Trophoblast cell (in vitro differentiated cells and primary cell): Measurements from ENCODE around the gene IL20.

Experiments used
- DNase-seq, 2 donors: peaks; one replicate each; pipeline ENCODE4 v3.0.0-alpha.2; 2016
- H2AFZ ChIP-seq: 2 replicates; pipeline ENCODE4 v1.6.1; 2013; ENCODE audit warnings: low read length, moderate library complexity, mild to moderate bottlenecking; ENCODE audit not compliant: insufficient read depth, poor library complexity
- H2AK5ac ChIP-seq: 2 replicates; pipeline ENCODE4 v1.6.1; 2013; ENCODE audit warnings: mild to moderate bottlenecking, low read length
- H2BK120ac ChIP-seq: 2 replicates; pipeline ENCODE4 v1.6.1; 2013; ENCODE audit warnings: low read length, mild to moderate bottlenecking, moderate library complexity; ENCODE audit not compliant: insufficient read depth, poor library complexity
- H2BK12ac ChIP-seq: 2 replicates; pipeline ENCODE4 v1.6.1; 2013; ENCODE audit warnings: mild to moderate bottlenecking, low read length, moderate library complexity
- H2BK5ac ChIP-seq: 2 replicates; pipeline ENCODE4 v1.6.1; 2013; ENCODE audit warnings: low read length, low read depth, moderate library complexity, mild to moderate bottlenecking; ENCODE audit not compliant: poor library complexity
- H3K14ac ChIP-seq: 2 replicates; pipeline ENCODE4 v1.6.1; 2013; ENCODE audit warnings: mild to moderate bottlenecking, low read length
- H3K18ac ChIP-seq: 2 replicates; pipeline ENCODE4 v1.6.1; 2013; ENCODE audit warnings: mild to moderate bottlenecking, low read length
- H3K23ac ChIP-seq: 2 replicates; pipeline ENCODE4 v1.6.1; 2013; ENCODE audit warnings: low read length
- H3K27ac ChIP-seq: 2 replicates; pipeline ENCODE4 v1.5.1; 2013; ENCODE audit warnings: low read depth, mild to moderate bottlenecking, inconsistent platforms, low read length, moderate library complexity
- H3K27me3 ChIP-seq: 2 replicates; pipeline ENCODE4 v1.6.1; 2013; ENCODE audit warnings: inconsistent platforms, mild to moderate bottlenecking, low read length, moderate library complexity; ENCODE audit not compliant: insufficient read depth
- H3K36me3 ChIP-seq, 2 experiments: 1 replicate in 1 of 2; 2 replicates in 1 of 2; pipeline ENCODE4 v1.6.1; 2013; ENCODE audit warnings: low read length in 2 of 2, mild to moderate bottlenecking in 2 of 2, moderate library complexity in 1 of 2; ENCODE audit not compliant: insufficient read depth in 2 of 2, control insufficient read depth in 1 of 2
- H3K4ac ChIP-seq: 2 replicates; pipeline ENCODE4 v1.6.1; 2013; ENCODE audit warnings: low read depth, mild to moderate bottlenecking, low read length, moderate library complexity
- H3K4me1 ChIP-seq, 2 experiments: 1 replicate in 1 of 2; 2 replicates in 1 of 2; pipeline ENCODE4 v1.6.1; 2013; ENCODE audit warnings: low read length in 2 of 2, mild to moderate bottlenecking in 2 of 2, moderate library complexity in 1 of 2; ENCODE audit not compliant: insufficient read depth in 2 of 2, control insufficient read depth in 1 of 2
- H3K4me2 ChIP-seq: 2 replicates; pipeline ENCODE4 v1.6.1; 2013; ENCODE audit warnings: inconsistent platforms, mild to moderate bottlenecking, low read length, moderate library complexity
- H3K4me3 ChIP-seq: 2 replicates; pipeline ENCODE4 v1.5.1; 2013; ENCODE audit warnings: mild to moderate bottlenecking, low read depth, low read length, inconsistent platforms
- H3K79me1 ChIP-seq: one replicate; pipeline ENCODE4 v1.6.1; 2013; ENCODE audit warnings: low read length
- H3K79me2 ChIP-seq: 2 replicates; pipeline ENCODE4 v1.6.1; 2013; ENCODE audit warnings: low read length, mild to moderate bottlenecking; ENCODE audit not compliant: control insufficient read depth, insufficient read depth, poor library complexity
- H3K9ac ChIP-seq: 2 replicates; pipeline ENCODE4 v1.6.1; 2013; ENCODE audit warnings: mild to moderate bottlenecking, low read length
- H3K9me3 ChIP-seq: 2 replicates; pipeline ENCODE4 v1.6.1; 2013; ENCODE audit warnings: low read depth, mild to moderate bottlenecking, control low read depth, inconsistent platforms, low read length; ENCODE audit not compliant: insufficient read depth
- H4K12ac ChIP-seq: 2 replicates; pipeline ENCODE4 v1.6.1; 2013; ENCODE audit warnings: low read depth, mild to moderate bottlenecking, low read length, moderate library complexity
- H4K8ac ChIP-seq: 2 replicates; pipeline ENCODE4 v1.6.1; 2013; ENCODE audit warnings: low read depth, mild to moderate bottlenecking, low read length, moderate library complexity
- H4K91ac ChIP-seq: one replicate; pipeline ENCODE4 v1.6.1; 2013; ENCODE audit warnings: low read depth, mild to moderate bottlenecking, low read length, moderate library complexity
- WGBS: extraction: QIAGEN DNeasy Blood & Tissue Kit; methylation state at CpG from one replicate; pipeline ENCODE4 v1.1.7; 2013; ENCODE audit warnings: missing lambda C conversion rate; ENCODE audit not compliant: insufficient read length, insufficient coverage; ENCODE audit errors: extremely low coverage; 5-methylcytosine and 5-hydroxymethylcytosine counted together

IL20 gene

DNA sequence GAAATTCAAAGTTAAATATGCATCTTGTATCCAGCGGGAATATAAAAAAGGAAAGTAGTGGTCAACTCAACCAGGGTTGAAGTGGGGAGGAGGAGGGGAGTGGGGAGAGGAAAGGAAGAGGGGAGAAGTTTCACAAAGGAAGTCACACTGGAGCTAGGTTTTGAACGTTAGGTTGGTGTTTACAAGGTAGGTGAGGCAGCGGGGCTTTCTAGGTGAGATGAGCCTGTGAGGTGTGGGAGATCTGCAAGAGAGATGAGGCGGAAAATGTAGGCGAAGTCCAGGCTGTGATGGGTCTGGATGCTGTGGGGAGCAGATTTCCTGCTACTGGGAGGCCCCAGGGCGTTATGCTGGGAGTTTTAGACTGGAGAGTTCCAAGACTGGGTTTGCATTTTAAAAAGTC lies 36.1 kb upstream of the IL20 start:
- Histone ChIP-seq H2AK5ac (no peak overlapping the region), H2BK5ac (no peak overlapping the region), H3K18ac (no peak overlapping the region), H3K9me3 (no peaks in the 10 kb centered on the region), H4K12ac (no peak overlapping the region), H3K23ac (no peak overlapping the region), H3K4me3 (no peak overlapping the region), H3K79me2 (no peaks in the 10 kb centered on the region), H4K91ac (no peak overlapping the region), H2BK12ac (no peak overlapping the region), H3K14ac (no peak overlapping the region), H3K79me1 (no peaks in the 10 kb centered on the region), H3K4me2 (no peak overlapping the region), H3K27me3 (no peaks in the 10 kb centered on the region), H4K8ac (no peak overlapping the region), H3K9ac (no peak overlapping the region), H3K4ac (no peak overlapping the region), H2AFZ (no peak overlapping the region), H3K27ac (no peak overlapping the region), H2BK120ac (no peak overlapping the region), H3K36me3 (no peaks in the 10 kb centered on the region), H3K4me1 (no peaks in the 10 kb centered on the region)
- no peak for DNase-seq
- WGBS = no CpG with 5 or more reads among the region's 6 CpGs

DNA sequence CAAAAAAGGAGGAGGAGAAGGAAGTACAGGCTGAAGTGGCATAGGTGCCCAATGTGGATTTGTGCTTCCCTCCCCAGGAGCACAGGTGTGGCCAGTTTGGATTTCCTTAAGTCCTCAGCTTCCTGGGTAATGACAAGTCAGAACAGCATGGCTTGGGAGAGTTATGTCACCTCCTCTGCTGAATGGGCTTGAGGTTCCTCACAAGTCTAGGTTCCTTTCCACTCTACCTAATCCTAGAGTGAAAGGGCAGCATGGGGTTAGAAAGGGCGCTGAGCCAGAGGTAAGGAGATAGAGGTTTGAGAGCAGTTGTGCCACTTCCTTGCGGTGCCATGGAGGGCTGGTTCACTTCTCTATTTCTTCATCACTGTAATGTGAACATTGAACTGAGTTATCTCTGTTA lies 35.5 kb upstream of the IL20 start:
- WGBS = no CpG with 5 or more reads among the region's 2 CpGs
- Histone ChIP-seq H4K8ac (no peak overlapping the region), H3K18ac (no peak overlapping the region)

DNA sequence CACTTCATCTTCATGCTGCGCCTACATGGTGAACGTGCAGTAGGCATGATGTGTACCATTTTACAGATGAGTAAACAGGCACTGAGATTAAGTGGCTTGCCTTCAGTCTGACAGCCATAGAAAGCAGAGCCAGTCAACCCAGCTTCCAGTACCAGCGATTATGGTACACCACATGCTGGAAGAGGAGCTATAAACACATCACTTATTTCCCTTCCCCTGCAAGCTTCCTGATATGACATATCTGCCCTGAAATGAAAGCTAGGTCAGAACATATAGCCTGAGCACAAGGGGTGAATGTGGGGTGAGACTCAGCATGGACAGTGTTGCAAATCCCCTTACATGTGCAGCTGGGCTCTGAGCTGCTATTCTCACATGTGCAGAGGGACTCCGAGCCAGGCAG lies 33.8 kb upstream of the IL20 start:
- H3K4me3 ChIP-seq = no peak overlapping the region
- H3K36me3 ChIP-seq = no peaks in the 10 kb centered on the region
- no peak overlapping the region for H4K91ac ChIP-seq
- H3K27ac ChIP-seq = no peak overlapping the region
- H3K4me1 ChIP-seq = no peaks in the 10 kb centered on the region
- no peaks in the 10 kb centered on the region for H3K79me1 ChIP-seq
- no peak overlapping the region for H2BK12ac ChIP-seq
- no peak overlapping the region for H4K12ac ChIP-seq
- no peak overlapping the region for H2AK5ac ChIP-seq
- H2BK120ac ChIP-seq = no peak overlapping the region
- WGBS = no CpG with 5 or more reads among the region's 4 CpGs
- no peak overlapping the region for H2AFZ ChIP-seq
- no peak overlapping the region for H3K9ac ChIP-seq
- no peak overlapping the region for H3K14ac ChIP-seq
- H3K4me2 ChIP-seq = no peak overlapping the region
- DNase-seq = no peak
- H2BK5ac ChIP-seq = no peak overlapping the region
- H3K9me3 ChIP-seq = no peaks in the 10 kb centered on the region
- H4K8ac ChIP-seq = no peak overlapping the region
- no peak overlapping the region for H3K23ac ChIP-seq
- no peaks in the 10 kb centered on the region for H3K27me3 ChIP-seq
- H3K18ac ChIP-seq = no peak overlapping the region
- H3K4ac ChIP-seq = no peak overlapping the region
- H3K79me2 ChIP-seq = no peaks in the 10 kb centered on the region

More for the DNA sequence above, 35.5 kb upstream of the IL20 start:
- H3K4me3 ChIP-seq = no peak overlapping the region
- H3K27me3 ChIP-seq = no peaks in the 10 kb centered on the region
- H3K14ac ChIP-seq = no peak overlapping the region
- no peak overlapping the region for H2BK120ac ChIP-seq
- H4K12ac ChIP-seq = no peak overlapping the region
- no peaks in the 10 kb centered on the region for H3K79me1 ChIP-seq
- no peak overlapping the region for H3K23ac ChIP-seq
- no peaks in the 10 kb centered on the region for H3K79me2 ChIP-seq
- H3K4ac ChIP-seq = no peak overlapping the region
- H2BK12ac ChIP-seq = no peak overlapping the region
- no peak overlapping the region for H2AK5ac ChIP-seq
- no peaks in the 10 kb centered on the region for H3K9me3 ChIP-seq
- H2AFZ ChIP-seq = no peak overlapping the region
- no peaks in the 10 kb centered on the region for H3K4me1 ChIP-seq
- H3K36me3 ChIP-seq = no peaks in the 10 kb centered on the region
- no peak overlapping the region for H3K4me2 ChIP-seq
- no peak overlapping the region for H2BK5ac ChIP-seq
- H3K27ac ChIP-seq = no peak overlapping the region
- no peak overlapping the region for H3K9ac ChIP-seq
- no peak for DNase-seq
- H4K91ac ChIP-seq = no peak overlapping the region

DNA sequence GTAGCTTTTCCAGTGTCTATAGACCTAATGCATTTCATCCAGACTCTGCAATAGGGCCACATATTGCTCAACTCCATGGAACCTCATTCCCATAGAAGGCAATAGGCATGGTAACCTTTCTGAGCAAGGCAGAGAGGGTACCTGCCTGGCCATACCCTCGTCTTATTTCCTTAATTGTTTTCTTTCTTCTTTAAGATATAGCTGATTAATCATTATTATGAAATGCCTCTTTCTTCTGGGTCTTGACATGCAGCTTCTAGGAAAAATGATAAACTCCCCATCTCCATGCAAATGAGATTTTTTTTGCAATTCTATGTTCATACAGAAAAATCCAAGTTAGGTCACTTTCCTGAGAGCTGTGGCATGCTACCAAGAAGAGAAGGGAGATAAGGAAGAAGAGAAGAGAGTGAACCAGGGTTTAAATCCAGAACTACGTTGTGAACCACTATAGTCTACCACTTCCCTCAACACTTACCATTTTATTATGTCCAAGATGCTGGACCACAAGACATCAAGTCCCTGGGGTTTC lies 33.0 kb upstream of the IL20 start:
- H3K14ac ChIP-seq = no peak overlapping the region
- no peak overlapping the region for H3K9ac ChIP-seq
- no CpG with 5 or more reads among the region's 2 CpGs for WGBS
- H4K91ac ChIP-seq = no peak overlapping the region
- DNase-seq = no peak
- H4K8ac ChIP-seq = no peak overlapping the region
- no peak overlapping the region for H3K27ac ChIP-seq
- no peak overlapping the region for H2BK12ac ChIP-seq
- H4K12ac ChIP-seq = no peak overlapping the region
- H3K4ac ChIP-seq = no peak overlapping the region
- no peak overlapping the region for H2BK120ac ChIP-seq
- H2AK5ac ChIP-seq = no peak overlapping the region
- H3K36me3 ChIP-seq = no peaks in the 10 kb centered on the region
- H3K23ac ChIP-seq = no peak overlapping the region
- no peak overlapping the region for H2AFZ ChIP-seq
- no peaks in the 10 kb centered on the region for H3K4me1 ChIP-seq
- H3K27me3 ChIP-seq = no peaks in the 10 kb centered on the region
- H3K79me1 ChIP-seq = no peaks in the 10 kb centered on the region
- no peak overlapping the region for H3K4me3 ChIP-seq
- H3K4me2 ChIP-seq = no peak overlapping the region
- no peaks in the 10 kb centered on the region for H3K9me3 ChIP-seq
- H3K79me2 ChIP-seq = no peaks in the 10 kb centered on the region
- H2BK5ac ChIP-seq = no peak overlapping the region
- H3K18ac ChIP-seq = no peak overlapping the region
